Measurements from ENCODE around the gene OR10V1.

DNA sequence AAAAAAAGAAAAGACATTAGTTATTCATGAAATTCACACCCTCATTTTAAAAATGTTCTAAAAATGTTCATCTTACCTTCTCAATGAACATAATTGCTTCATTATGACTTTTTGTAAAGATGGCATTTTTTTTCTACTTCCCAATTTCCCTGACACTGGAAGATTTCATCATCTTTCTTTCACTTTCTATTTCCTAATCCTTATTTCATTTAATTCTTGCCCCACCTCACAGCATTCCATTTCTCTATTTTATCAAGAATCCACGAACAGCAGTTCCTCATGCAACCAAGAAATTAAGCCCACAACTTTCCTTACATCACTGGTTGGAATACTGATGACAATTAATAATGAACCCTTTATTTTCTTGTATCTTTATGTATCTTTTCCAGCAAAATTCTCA is 46.7 kb downstream of the OR10V1 start:
- TF ChIP-seq, protein P1, sequence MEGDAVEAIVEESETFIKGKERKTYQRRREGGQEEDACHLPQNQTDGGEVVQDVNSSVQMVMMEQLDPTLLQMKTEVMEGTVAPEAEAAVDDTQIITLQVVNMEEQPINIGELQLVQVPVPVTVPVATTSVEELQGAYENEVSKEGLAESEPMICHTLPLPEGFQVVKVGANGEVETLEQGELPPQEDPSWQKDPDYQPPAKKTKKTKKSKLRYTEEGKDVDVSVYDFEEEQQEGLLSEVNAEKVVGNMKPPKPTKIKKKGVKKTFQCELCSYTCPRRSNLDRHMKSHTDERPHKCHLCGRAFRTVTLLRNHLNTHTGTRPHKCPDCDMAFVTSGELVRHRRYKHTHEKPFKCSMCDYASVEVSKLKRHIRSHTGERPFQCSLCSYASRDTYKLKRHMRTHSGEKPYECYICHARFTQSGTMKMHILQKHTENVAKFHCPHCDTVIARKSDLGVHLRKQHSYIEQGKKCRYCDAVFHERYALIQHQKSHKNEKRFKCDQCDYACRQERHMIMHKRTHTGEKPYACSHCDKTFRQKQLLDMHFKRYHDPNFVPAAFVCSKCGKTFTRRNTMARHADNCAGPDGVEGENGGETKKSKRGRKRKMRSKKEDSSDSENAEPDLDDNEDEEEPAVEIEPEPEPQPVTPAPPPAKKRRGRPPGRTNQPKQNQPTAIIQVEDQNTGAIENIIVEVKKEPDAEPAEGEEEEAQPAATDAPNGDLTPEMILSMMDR (IDR thresholded peaks at IDR 0.05; ENCODE audit: borderline replicate concordance, extremely low read depth, low read length, poor library complexity, severe bottlenecking), result no peak
- TF ChIP-seq EZH2 (IDR thresholded peaks at IDR 0.05; ENCODE audit: borderline replicate concordance, low read depth, low read length, severe bottlenecking), result no peak
